Suppressor macrophage treated with lipopolysaccharide for 4 hours (primary cell): Measurements from ENCODE around the gene SH2D3A.
A peak's percentile ranks its signal among the peaks of the same experiment; 100 is the strongest.
"Not testable (repeated sequence)": the region's sequence is repeated elsewhere in the genome, so short reads cannot be mapped to it uniquely, and the experiment has no call there.

ENCODE experiments used
- DNase-seq: peaks from one replicate; pipeline ENCODE4 v3.0.0-alpha.2; 2020

Gene SH2D3A

GRCh38 chr19:6754653-6755463 is 12.4 kb downstream of the SH2D3A start:
- DNase-seq: no peak

- DNase-seq: no peak
These were observed 13.1 kb downstream of the SH2D3A start for GRCh38 chr19:6754136-6754535.

- peak; percentile 84 for DNase-seq
These were observed 13.8 kb downstream of the SH2D3A start for GRCh38 chr19:6753178-6754031.

- no peak for DNase-seq
These were observed 14.7 kb downstream of the SH2D3A start for GRCh38 chr19:6752256-6753177.

GRCh38 chr19:6751189-6751588 is 16.0 kb downstream of the SH2D3A start:
- DNase-seq: no peak

GRCh38 chr19:6750062-6750461 is 17.2 kb downstream of the SH2D3A start:
- DNase-seq: no peak

- not testable (repeated sequence) for DNase-seq
These were observed 18.7 kb downstream of the SH2D3A start for GRCh38 chr19:6748543-6748942.

GRCh38 chr19:6745965-6746364 is 21.3 kb downstream of the SH2D3A start:
- no peak for DNase-seq

- DNase-seq: no peak
These were observed 22.6 kb downstream of the SH2D3A start for GRCh38 chr19:6744381-6745301.

GRCh38 chr19:6743714-6744380 is 23.4 kb downstream of the SH2D3A start:
- no peak for DNase-seq

- no peak for DNase-seq
These were observed 24.2 kb downstream of the SH2D3A start for GRCh38 chr19:6743066-6743465.

- peak; percentile 71 for DNase-seq
These were observed 26.5 kb downstream of the SH2D3A start for GRCh38 chr19:6740589-6741343.

- DNase-seq: peak; percentile 75
These were observed 27.2 kb downstream of the SH2D3A start for GRCh38 chr19:6739883-6740588.

- DNase-seq: peak; percentile 95
These were observed 27.8 kb downstream of the SH2D3A start, which contains the start of gene TRIP10 for GRCh38 chr19:6739390-6739882. TSS of gene TRIP10 (plus strand) at chr19:6739680. CDS start at chr19:6739762, 82 bp downstream.

- no peak for DNase-seq
These were observed 28.3 kb downstream of the SH2D3A start for GRCh38 chr19:6738787-6739389.

- peak; percentile 79 for DNase-seq
These were observed 29.1 kb downstream of the SH2D3A start for GRCh38 chr19:6737873-6738786.

GRCh38 chr19:6737284-6737872 is 29.9 kb downstream of the SH2D3A start, which contains the start of gene GPR108:
TSS of gene GPR108 (minus strand) at chr19:6737580. CDS start at chr19:6737576, 4 bp downstream.
- DNase-seq: peak; percentile 100
